ENCODE measurements around the gene DYNC2LI1. TPM values are rescaled to one million over a fixed set of nuclear protein-coding genes. Genes with fewer than 3 reads are reported as not detected.
A peak's percentile ranks its signal among the peaks of the same experiment; 100 is the strongest.

DYNC2LI1 gene
- total RNA-seq, 2 experiments from 2014 or later = 13.6 to 17.7 TPM

GRCh38 chr2:43846140-43846793 lies 72.4 kb downstream of the DYNC2LI1 start:
- POLR2A ChIA-PET = interaction anchor here (0.7 kb wide), 2 partner anchors 44 to 190 kb away, joined by 3 read pairs; no protein-coding TSS in a partner anchor
- CTCF ChIA-PET (ENCODE audit: unreplicated experiment) = no interaction called here
- no peak overlapping the region for H3K4me2 ChIP-seq (ENCODE audit: low read length)
- no peaks in the 10 kb centered on the region for H3K9me3 ChIP-seq (ENCODE audit: low read length)
- TF ChIP-seq EZH2phosphoT487 (IDR thresholded peaks at IDR 0.05; ENCODE audit: borderline replicate concordance, low read depth, low read length) (no peak), CTCF (conservative IDR thresholded peaks at IDR 0.05; ENCODE audit: low read length) (no peak)
- no peak overlapping the region for H3K4me3 ChIP-seq (ENCODE audit: low read depth, low read length, poor library complexity, severe bottlenecking)
- H2AFZ ChIP-seq (ENCODE audit: low read length) = no peak overlapping the region
- no TSS peak for BruUV-seq (replicated peaks)
- H3K36me3 ChIP-seq (ENCODE audit: insufficient read depth, low read length) = no peaks in the 10 kb centered on the region
- H3K79me2 ChIP-seq (ENCODE audit: insufficient read depth, low read depth, low read length) = no peaks in the 10 kb centered on the region
- no peaks in the 10 kb centered on the region for H3K4me1 ChIP-seq (ENCODE audit: insufficient read depth, low read length, poor library complexity, severe bottlenecking)
- no peaks in the 10 kb centered on the region for H4K20me1 ChIP-seq (ENCODE audit: insufficient read depth, low read length)
- no peaks in the 10 kb centered on the region for H3K9me2 ChIP-seq (ENCODE audit: insufficient read depth, low read length)
- H3K27ac ChIP-seq (ENCODE audit: low read depth, low read length, poor library complexity, severe bottlenecking) = no peak overlapping the region
- intact Hi-C loops (cut with micrococcal nuclease; ENCODE audit: unreplicated experiment) = no loop called here
- DNase-seq (ENCODE audit: low spot score) = no peak

GRCh38 chr2:43848214-43848613 lies 74.4 kb downstream of the DYNC2LI1 start:
- ChIA-PET CTCF (ENCODE audit: unreplicated experiment) (no interaction called here), POLR2A (no interaction called here)
- peak; percentile 4 for DNase-seq (ENCODE audit: low spot score)
- no peak overlapping the region for H3K27ac ChIP-seq (ENCODE audit: low read depth, low read length, poor library complexity, severe bottlenecking)
- H3K9me2 ChIP-seq (ENCODE audit: insufficient read depth, low read length) = no peaks in the 10 kb centered on the region
- no peak overlapping the region for H3K4me2 ChIP-seq (ENCODE audit: low read length)
- TF ChIP-seq CTCF (conservative IDR thresholded peaks at IDR 0.05; ENCODE audit: low read length) = no peak
- TF ChIP-seq EZH2phosphoT487 (IDR thresholded peaks at IDR 0.05; ENCODE audit: borderline replicate concordance, low read depth, low read length) = no peak
- no peak overlapping the region for H2AFZ ChIP-seq (ENCODE audit: low read length)
- H3K79me2 ChIP-seq (ENCODE audit: insufficient read depth, low read depth, low read length) = no peaks in the 10 kb centered on the region
- no peaks in the 10 kb centered on the region for H3K36me3 ChIP-seq (ENCODE audit: insufficient read depth, low read length)
- H3K4me1 ChIP-seq (ENCODE audit: insufficient read depth, low read length, poor library complexity, severe bottlenecking) = no peaks in the 10 kb centered on the region
- H3K4me3 ChIP-seq (ENCODE audit: low read depth, low read length, poor library complexity, severe bottlenecking) = no peak overlapping the region
- no peaks in the 10 kb centered on the region for H3K9me3 ChIP-seq (ENCODE audit: low read length)
- no peaks in the 10 kb centered on the region for H4K20me1 ChIP-seq (ENCODE audit: insufficient read depth, low read length)
- BruUV-seq (replicated peaks) = no TSS peak
- intact Hi-C loops (cut with micrococcal nuclease; ENCODE audit: unreplicated experiment) = no loop called here

Data from OCI-LY7 (cell line).